HepG2 (cell line): ENCODE results near the gene EVI5. TPM values are rescaled to one million over a fixed set of nuclear protein-coding genes. Genes with fewer than 3 reads are reported as not detected.

ENCODE experiments used
- ATAC-seq: fragments of 200-7000 bp; cut with Tn5 transposase; 3 replicates; pipeline ENCODE4 v1.9.1; 2020; ENCODE audit warnings: mild to moderate bottlenecking, moderate library complexity
- BruUV-seq: library from RNA; stranded (reverse); fragments of 400-500 nt; replicated peaks from 2 replicates; lab custom pipeline; 2021; lab: Mats Ljungman, UMichigan
- CTCF ChIA-PET: fragments of 300-600 bp; formaldehyde crosslinking; extraction: SDS; loops from one replicate; lab custom pipeline; 2021; ENCODE audit warnings: low total read pairs, inconsistent platforms, low intra/inter-chr PET ratio; lab: Yijun Ruan, JAX
- POLR2A ChIA-PET: fragments of 350-600 bp; sonication (Branson Sonifier 250); formaldehyde crosslinking; loops from one replicate; lab custom pipeline; 2020; ENCODE audit warnings: antibody characterized with exemption, inconsistent platforms; lab: Yijun Ruan, JAX
- DNase-seq: peaks from one replicate; pipeline ENCODE4 v3.0.0-alpha.2; 2015; ENCODE audit warnings: low spot score
- FAIRE-seq: peaks from 3 replicates; lab custom pipeline; 2011; peaks lifted over from hg19 to GRCh38; lab: Jason Lieb, UNC
- H2AFZ ChIP-seq: one replicate; pipeline ENCODE4 v1.6.1; 2011; ENCODE audit warnings: low read length, inconsistent platforms
- H3K27ac ChIP-seq: fragments of 300-600 bp; 3 replicates; pipeline ENCODE4 v1.8.0; 2011; ENCODE audit warnings: mixed run types, mild to moderate bottlenecking, mixed read lengths, low read length, inconsistent platforms; ENCODE audit not compliant: insufficient read depth; ENCODE audit errors: extremely low read length
- H3K27me3 ChIP-seq, 2 experiments: fragments of 200-600 bp in 1 of 2; 2 replicates in 1 of 2; 3 replicates in 1 of 2; pipeline versions ENCODE4 v1.6.0 to v1.8.0; 2011; ENCODE audit warnings: low read length in 2 of 2, mild to moderate bottlenecking in 2 of 2, moderate library complexity in 2 of 2, inconsistent platforms in 1 of 2; ENCODE audit not compliant: insufficient read depth in 2 of 2, control insufficient read depth in 1 of 2
- H3K36me3 ChIP-seq, 2 experiments: fragments of 200-600 bp in 1 of 2; replicated peaks in 1 of 2; 2 replicates in 1 of 2; 3 replicates in 1 of 2; pipeline versions ENCODE4 v1.5.1 to v1.8.0; 2011; ENCODE audit warnings: low read length in 2 of 2, inconsistent platforms in 1 of 2; ENCODE audit not compliant: insufficient read depth in 2 of 2, control insufficient read depth in 1 of 2
- H3K4me1 ChIP-seq: 2 replicates; pipeline ENCODE4 v1.5.1; 2012; ENCODE audit warnings: low read length, inconsistent platforms; ENCODE audit not compliant: insufficient read depth
- H3K4me2 ChIP-seq: 2 replicates; pipeline ENCODE4 v1.6.0; 2011; ENCODE audit warnings: low read depth, low read length, inconsistent platforms
- H3K4me3 ChIP-seq, 3 experiments: fragments of 200-600 bp in 1 of 3; sonication (generic), shearing (Covaris generic) in 1 of 3; replicated peaks in 1 of 3; 2 replicates each; pipeline ENCODE4 v1.5.1; 2011 to 2016; ENCODE audit warnings: low read length in 3 of 3, inconsistent platforms in 2 of 3, low read depth in 2 of 3, mild to moderate bottlenecking in 2 of 3, control low read depth in 1 of 3, mixed read lengths in 1 of 3; ENCODE audit not compliant: insufficient read depth in 1 of 3
- H3K79me2 ChIP-seq: one replicate; pipeline ENCODE4 v1.6.1; 2011; ENCODE audit warnings: low read length, inconsistent platforms; ENCODE audit not compliant: insufficient read depth
- H3K9ac ChIP-seq: 2 replicates; pipeline ENCODE4 v1.6.0; 2011; ENCODE audit warnings: mild to moderate bottlenecking, low read depth, low read length, inconsistent platforms; ENCODE audit not compliant: insufficient read depth
- H3K9me3 ChIP-seq: 2 replicates; pipeline ENCODE4 v1.5.1; 2012; ENCODE audit warnings: mild to moderate bottlenecking, low read length
- H4K20me1 ChIP-seq: 2 replicates; pipeline ENCODE4 v1.6.0; 2011; ENCODE audit warnings: inconsistent platforms, mild to moderate bottlenecking, low read length, moderate library complexity; ENCODE audit not compliant: insufficient read depth
- MLLT10 ChIP-seq: sonication (generic); formaldehyde crosslinking; IDR thresholded peaks from 2 replicates; pipeline ENCODE4 v1.4.0; 2020; ENCODE audit warnings: missing genetic modification reagents
- MXD1 ChIP-seq: sonication (generic); formaldehyde crosslinking; IDR thresholded peaks from 2 replicates; pipeline ENCODE4 v1.4.0; 2020; ENCODE audit warnings: mild to moderate bottlenecking, missing genetic modification reagents
- NR2C2 ChIP-seq: sonication (generic); formaldehyde crosslinking; IDR thresholded peaks from 2 replicates; pipeline ENCODE4 v1.4.0; 2020; ENCODE audit warnings: missing genetic modification reagents, mild to moderate bottlenecking, moderate library complexity, borderline replicate concordance
- TEAD2 ChIP-seq: sonication (generic); formaldehyde crosslinking; IDR thresholded peaks from 2 replicates; pipeline ENCODE4 v1.9.0; 2021; ENCODE audit warnings: missing genetic modification reagents
- ZFYVE20 ChIP-seq: sonication (generic); formaldehyde crosslinking; IDR thresholded peaks from 2 replicates; pipeline ENCODE4 v1.8.0; 2023; ENCODE audit warnings: low read depth, mild to moderate bottlenecking, moderate library complexity, missing genetic modification reagents, borderline replicate concordance
- ZNF512B ChIP-seq: sonication (generic); formaldehyde crosslinking; IDR thresholded peaks from 2 replicates; pipeline ENCODE4 v1.5.1; 2020; ENCODE audit warnings: missing genetic modification reagents, mild to moderate bottlenecking, borderline replicate concordance
- ZNF574 ChIP-seq: sonication (generic); formaldehyde crosslinking; IDR thresholded peaks from 2 replicates; pipeline ENCODE4 v1.4.0; 2020; ENCODE audit warnings: missing genetic modification reagents
- ZNF609 ChIP-seq: sonication (generic); formaldehyde crosslinking; IDR thresholded peaks from 2 replicates; pipeline ENCODE4 v1.4.0; 2020; ENCODE audit warnings: mild to moderate bottlenecking, missing genetic modification reagents, borderline replicate concordance
- WGBS: methylation state at CpG from one replicate; pipeline ENCODE4 v1.1.6; 2017; ENCODE audit warnings: low lambda C conversion rate; 5-methylcytosine and 5-hydroxymethylcytosine counted together
- in situ Hi-C: cut with HindIII; loops from 2 replicates; pipeline ENCODE4 v1.10.0; 2017; ENCODE audit warnings: low pct_unique_long_range_greater_than_20kb; ENCODE audit not compliant: extremely low pct_ligation_motif_present
- intact Hi-C: fragments of 100-400 bp; cut with micrococcal nuclease; formaldehyde crosslinking; loops from one replicate; pipeline ENCODE4 v1.10.0; 2022; ENCODE audit not compliant: unreplicated experiment
- polyA plus RNA-seq, 8 experiments: library from polyadenylated mRNA; depleted of rRNA in 3 of 8; stranded (reverse) in 7 of 8; unstranded in 1 of 8; fragments of >200 nt; fragmentation: Illumina TruSeq in 4 of 8; extraction: Trizol in 4 of 8; gene quantifications; 2 replicates each; pipeline versions ENCODE4 v1.2.1 to v1.2.3, GENCODE V29; 2011 to 2016; ENCODE audit warnings: low read depth in 4 of 8, missing spikeins in 1 of 8, mixed read lengths in 1 of 8; ENCODE audit not compliant: insufficient read depth in 1 of 8
- total RNA-seq, 5 experiments: library from RNA; depleted of rRNA; stranded (reverse); fragments of >200 nt; fragmentation: Illumina TruSeq; extraction: Trizol; gene quantifications; 2 replicates each; pipeline ENCODE4 v1.2.3, GENCODE V29; 2016; ENCODE audit warnings: low read depth in 1 of 5

Gene EVI5
- total and polyA plus RNA-seq, 2 of the 13 experiments (the other 11 are each of a cell fraction or from before 2014, with no cell fraction given) = 4.0 to 12.6 TPM

- H4K20me1 ChIP-seq = no peaks in the 10 kb centered on the region
- POLR2A ChIA-PET = no interaction called here
- peaks cover 2 to 5% of the 10 kb centered on the region in 2 experiments; a peak in 3 of 5 replicates for H3K36me3 ChIP-seq
- H3K9ac ChIP-seq = no peak overlapping the region
- no peak overlapping the region for H2AFZ ChIP-seq
- BruUV-seq = no TSS peak
- intact Hi-C loops (no loop called here), in situ Hi-C loops (no loop called here)
- H3K4me2 ChIP-seq = no peak overlapping the region
- H3K4me1 ChIP-seq = no peaks in the 10 kb centered on the region
- WGBS = 100% methylated on average over 4 of the region's 4 CpGs
- no peak overlapping the region for H3K4me3 ChIP-seq
- H3K79me2 ChIP-seq = no peaks in the 10 kb centered on the region
- DNase-seq (no peak), FAIRE-seq (no peak), ATAC-seq (no peak)
- no peaks in the 10 kb centered on the region for H3K9me3 ChIP-seq
- no peak overlapping the region for H3K27ac ChIP-seq
- no peaks in the 10 kb centered on the region for H3K27me3 ChIP-seq
- no peak for TF ChIP-seq MLLT10 (CRISPR knock-in tag)
- TF ChIP-seq TEAD2 (CRISPR knock-in tag) = no peak
- TF ChIP-seq NR2C2 = no peak
- no peak for TF ChIP-seq MXD1
- TF ChIP-seq ZNF574 (CRISPR knock-in tag) = no peak
- TF ChIP-seq ZFYVE20 = no peak
- TF ChIP-seq ZNF609 (CRISPR knock-in tag) = no peak
- no peak for TF ChIP-seq ZNF512B (CRISPR knock-in tag)
- CTCF ChIA-PET = no interaction called here
Measured at GRCh38 chr1:92679980-92680379, 104.9 kb downstream of the EVI5 start.
